Measurements from ENCODE around the gene ADO. TPM values are rescaled to one million over a fixed set of nuclear protein-coding genes. Genes with fewer than 3 reads are reported as not detected.

Gene ADO
- total and polyA plus RNA-seq, 2 donors (not counting 3 experiments of a cell fraction or from before 2014, with no cell fraction given) = 6.5 to 14.5 TPM

DNA sequence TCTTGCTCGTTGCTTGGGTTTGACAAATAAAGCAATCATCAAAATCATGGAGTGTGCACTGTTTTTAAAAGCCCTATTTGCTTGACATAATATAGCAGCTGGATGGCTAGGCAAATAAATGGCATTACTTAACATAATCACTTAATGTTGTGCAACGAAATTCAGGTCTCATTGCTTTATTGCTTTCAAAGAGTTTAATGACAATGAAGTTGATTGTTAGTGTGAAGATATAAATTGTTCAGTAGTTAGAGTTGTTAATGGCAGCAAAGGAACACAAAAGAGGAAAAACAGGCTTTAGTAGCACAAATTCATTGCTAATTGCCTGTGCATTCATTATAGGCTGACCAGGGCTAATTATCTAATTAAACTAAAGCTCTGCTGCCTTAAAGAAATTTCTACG is 7.6 kb upstream of the ADO start:
- no peaks in the 10 kb centered on the region for H3K79me2 ChIP-seq (ENCODE audit: control insufficient read depth, insufficient read depth, low read length)
- H4K20me1 ChIP-seq (replicated peaks; ENCODE audit: control insufficient read depth, extremely low read depth, insufficient read depth, low read length) = no peaks in the 10 kb centered on the region
- no peak for FAIRE-seq
- no peaks in the 10 kb centered on the region for H3K9me1 ChIP-seq (replicated peaks; ENCODE audit: control insufficient read depth, extremely low read depth, insufficient read depth, low read length)
- intact Hi-C loops (cut with micrococcal nuclease) (no loop called here), dilution Hi-C loops (cut with MboI; ENCODE audit: extremely low pct_ligation_motif_present, low sequenced_read_pairs) (no loop called here)
- H3K27me3 ChIP-seq (ENCODE audit: control insufficient read depth in 2 of 2, insufficient read depth in 2 of 2, low read length in 2 of 2) = peaks cover 34 to 48% of the 10 kb centered on the region in 2 experiments
- CTCF ChIA-PET = interaction anchor here (1.4 kb wide), 1 partner anchor 21 kb away, joined by 3 read pairs; no protein-coding TSS in a partner anchor
- TF ChIP-seq JUN (IDR thresholded peaks at IDR 0.05; ENCODE audit: borderline replicate concordance, insufficient read depth, insufficient read length, low read depth) (no peak), FOS (IDR thresholded peaks at IDR 0.05; ENCODE audit: borderline replicate concordance, insufficient read depth, low read length) (no peak), GATA2 (IDR thresholded peaks at IDR 0.05; ENCODE audit: insufficient read depth, insufficient read length, low read depth, low read length) (no peak), POLR2AphosphoS5 (IDR thresholded peaks at IDR 0.05; ENCODE audit: insufficient read depth, low read depth, low read length) (no peak), EZH2 (IDR thresholded peaks at IDR 0.05; ENCODE audit: borderline replicate concordance, low read depth, low read length, severe bottlenecking) (no peak), POLR2A (IDR thresholded peaks at IDR 0.05; ENCODE audit: low read depth, low read length) (no peak), MYC (IDR thresholded peaks at IDR 0.05; ENCODE audit: low read depth, low read length) (no peak)
- TF ChIP-seq, protein P1, sequence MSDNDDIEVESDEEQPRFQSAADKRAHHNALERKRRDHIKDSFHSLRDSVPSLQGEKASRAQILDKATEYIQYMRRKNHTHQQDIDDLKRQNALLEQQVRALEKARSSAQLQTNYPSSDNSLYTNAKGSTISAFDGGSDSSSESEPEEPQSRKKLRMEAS (IDR thresholded peaks at IDR 0.05; ENCODE audit: insufficient read depth, insufficient read length) = no peak
- TF ChIP-seq, protein P2, sequence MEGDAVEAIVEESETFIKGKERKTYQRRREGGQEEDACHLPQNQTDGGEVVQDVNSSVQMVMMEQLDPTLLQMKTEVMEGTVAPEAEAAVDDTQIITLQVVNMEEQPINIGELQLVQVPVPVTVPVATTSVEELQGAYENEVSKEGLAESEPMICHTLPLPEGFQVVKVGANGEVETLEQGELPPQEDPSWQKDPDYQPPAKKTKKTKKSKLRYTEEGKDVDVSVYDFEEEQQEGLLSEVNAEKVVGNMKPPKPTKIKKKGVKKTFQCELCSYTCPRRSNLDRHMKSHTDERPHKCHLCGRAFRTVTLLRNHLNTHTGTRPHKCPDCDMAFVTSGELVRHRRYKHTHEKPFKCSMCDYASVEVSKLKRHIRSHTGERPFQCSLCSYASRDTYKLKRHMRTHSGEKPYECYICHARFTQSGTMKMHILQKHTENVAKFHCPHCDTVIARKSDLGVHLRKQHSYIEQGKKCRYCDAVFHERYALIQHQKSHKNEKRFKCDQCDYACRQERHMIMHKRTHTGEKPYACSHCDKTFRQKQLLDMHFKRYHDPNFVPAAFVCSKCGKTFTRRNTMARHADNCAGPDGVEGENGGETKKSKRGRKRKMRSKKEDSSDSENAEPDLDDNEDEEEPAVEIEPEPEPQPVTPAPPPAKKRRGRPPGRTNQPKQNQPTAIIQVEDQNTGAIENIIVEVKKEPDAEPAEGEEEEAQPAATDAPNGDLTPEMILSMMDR (IDR thresholded peaks at IDR 0.05; ENCODE audit: extremely low read depth in 1 of 2, insufficient read depth in 1 of 2, low read depth in 1 of 2, low read length in 2 of 2) = no peak
- no peaks in the 10 kb centered on the region for H3K4me1 ChIP-seq (ENCODE audit: control insufficient read depth, extremely low read depth, insufficient read depth, low read length)
- H3K4me3 ChIP-seq (replicated peaks in 1 of 3; ENCODE audit: insufficient read depth in 1 of 3, low read depth in 1 of 3, low read length in 3 of 3) = no peak overlapping the region
- no peak overlapping the region for H3K9ac ChIP-seq (replicated peaks; ENCODE audit: extremely low read depth, insufficient read depth, low read length)
- no peak overlapping the region for H3K4me2 ChIP-seq (ENCODE audit: insufficient read depth, low read length)
- no peaks in the 10 kb centered on the region for H3K36me3 ChIP-seq (ENCODE audit: control insufficient read depth in 2 of 2, extremely low read depth in 1 of 2, insufficient read depth in 2 of 2, low read length in 2 of 2)
- no peak overlapping the region for H3K27ac ChIP-seq (ENCODE audit: insufficient read depth, low read depth, low read length)
- POLR2A ChIA-PET = no interaction called here
- H2AFZ ChIP-seq (ENCODE audit: low read depth, low read length) = no peak overlapping the region
- H3K9me3 ChIP-seq (replicated peaks; ENCODE audit: control insufficient read depth, insufficient read depth, low read length) = no peaks in the 10 kb centered on the region
- DNase-seq (ENCODE audit: low read depth, low spot score) = no peak
- BruUV-seq (replicated peaks) = no TSS peak
